H1 (cell line): ENCODE results near the gene HACD2. TPM values are rescaled to one million over a fixed set of nuclear protein-coding genes. Genes with fewer than 3 reads are reported as not detected.

Experiments
- KDM1A ChIP-seq: fragments of 200-600, 300-600 bp; sonication (generic); IDR thresholded peaks from 2 replicates; pipeline ENCODE4 v1.7.1; 2016; ENCODE audit warnings: mild to moderate bottlenecking, low read length, borderline replicate concordance
- polyA plus RNA-seq, 7 experiments: library from polyadenylated mRNA; depleted of rRNA in 3 of 7; stranded (reverse) in 5 of 7; unstranded in 2 of 7; fragments of >200 nt in 5 of 7; fragments of 200-250 nt in 2 of 7; gene quantifications; 1 replicate in 5 of 7; 2 replicates in 1 of 7; 4 replicates in 1 of 7; pipeline versions ENCODE4 v1.2.1 to v1.2.3, GENCODE V29; 2011 to 2013; ENCODE audit warnings: missing spikeins in 2 of 7, mixed read lengths in 2 of 7
- total RNA-seq: library from RNA; stranded (reverse); fragmentation: NEBNext Ultra II Directional; extraction: Animal tissue kit (Norgen Biotek cat#: 25700); gene quantifications from 2 replicates; pipeline ENCODE4 v1.2.1, GENCODE V29; 2021

Gene HACD2
- total and polyA plus RNA-seq, 2 of the 8 experiments (the other 6 are each of a cell fraction or from before 2014, with no cell fraction given), result 24.9 to 31.2 TPM

DNA sequence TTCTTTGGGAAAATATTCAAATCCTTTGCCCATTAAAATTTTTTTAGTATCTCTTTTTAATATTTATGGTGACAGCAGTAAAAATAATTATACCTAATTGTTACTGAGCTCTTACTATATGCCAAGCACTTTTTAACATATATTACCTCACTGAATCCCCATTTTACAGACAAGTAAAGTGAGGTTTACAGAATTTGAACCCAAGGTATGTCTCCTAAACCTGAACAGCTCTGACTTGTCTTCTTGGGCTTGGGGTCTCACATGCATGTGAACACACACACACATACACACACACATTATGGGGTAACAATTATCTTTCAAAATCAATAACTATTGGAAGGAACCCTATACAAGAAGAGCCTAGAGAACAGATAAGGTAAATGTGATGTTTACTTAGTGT, 73.8 kb downstream of the HACD2 start (continued):
- TF ChIP-seq KDM1A, result 0 out of 2 replicates have a peak, but pooled peaks have one; percentile 37
